OCI-LY3 (cell line): ENCODE data around the gene POU2AF3.

ENCODE experiments used
- EZH2phosphoT487 ChIP-seq: fragments of 200-600 bp; shearing (Covaris generic); IDR thresholded peaks from 2 replicates; pipeline ENCODE4 v1.6.1; 2018; ENCODE audit warnings: antibody characterized with exemption, mixed run types, low read depth
- TF ChIP-seq, protein P1 (sequence below): fragments of 200-600, 300-600 bp; sonication (generic); IDR thresholded peaks from 2 replicates; pipeline ENCODE4 v1.5.1; 2014; ENCODE audit warnings: antibody characterized with exemption, low read length, low read depth

GRCh38 chr11:111307472-111308108, 9.2 kb downstream of the POU2AF3 start:
- TF ChIP-seq, protein P1, sequence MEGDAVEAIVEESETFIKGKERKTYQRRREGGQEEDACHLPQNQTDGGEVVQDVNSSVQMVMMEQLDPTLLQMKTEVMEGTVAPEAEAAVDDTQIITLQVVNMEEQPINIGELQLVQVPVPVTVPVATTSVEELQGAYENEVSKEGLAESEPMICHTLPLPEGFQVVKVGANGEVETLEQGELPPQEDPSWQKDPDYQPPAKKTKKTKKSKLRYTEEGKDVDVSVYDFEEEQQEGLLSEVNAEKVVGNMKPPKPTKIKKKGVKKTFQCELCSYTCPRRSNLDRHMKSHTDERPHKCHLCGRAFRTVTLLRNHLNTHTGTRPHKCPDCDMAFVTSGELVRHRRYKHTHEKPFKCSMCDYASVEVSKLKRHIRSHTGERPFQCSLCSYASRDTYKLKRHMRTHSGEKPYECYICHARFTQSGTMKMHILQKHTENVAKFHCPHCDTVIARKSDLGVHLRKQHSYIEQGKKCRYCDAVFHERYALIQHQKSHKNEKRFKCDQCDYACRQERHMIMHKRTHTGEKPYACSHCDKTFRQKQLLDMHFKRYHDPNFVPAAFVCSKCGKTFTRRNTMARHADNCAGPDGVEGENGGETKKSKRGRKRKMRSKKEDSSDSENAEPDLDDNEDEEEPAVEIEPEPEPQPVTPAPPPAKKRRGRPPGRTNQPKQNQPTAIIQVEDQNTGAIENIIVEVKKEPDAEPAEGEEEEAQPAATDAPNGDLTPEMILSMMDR = no peak
- no peak for TF ChIP-seq EZH2phosphoT487
